ENCODE results near the gene ABCB9. TPM values are rescaled to one million over a fixed set of nuclear protein-coding genes. Genes with fewer than 3 reads are reported as not detected.

Gene ABCB9
- total RNA-seq, 6 donors from 2014 or later, result 2.1 to 9.9 (median 4.3) TPM

- H3K9me3 ChIP-seq, result no peaks in the 10 kb centered on the region
- 91 to 95% methylated on average over 20 to 25 of the region's 25 CpGs for WGBS, 2 donors
- TF ChIP-seq POLR2A (IDR thresholded peaks at IDR 0.05) (no peak), EP300 (IDR thresholded peaks at IDR 0.05) (no peak), POLR2AphosphoS5 (IDR thresholded peaks at IDR 0.05) (no peak)
- TF ChIP-seq, protein P1, sequence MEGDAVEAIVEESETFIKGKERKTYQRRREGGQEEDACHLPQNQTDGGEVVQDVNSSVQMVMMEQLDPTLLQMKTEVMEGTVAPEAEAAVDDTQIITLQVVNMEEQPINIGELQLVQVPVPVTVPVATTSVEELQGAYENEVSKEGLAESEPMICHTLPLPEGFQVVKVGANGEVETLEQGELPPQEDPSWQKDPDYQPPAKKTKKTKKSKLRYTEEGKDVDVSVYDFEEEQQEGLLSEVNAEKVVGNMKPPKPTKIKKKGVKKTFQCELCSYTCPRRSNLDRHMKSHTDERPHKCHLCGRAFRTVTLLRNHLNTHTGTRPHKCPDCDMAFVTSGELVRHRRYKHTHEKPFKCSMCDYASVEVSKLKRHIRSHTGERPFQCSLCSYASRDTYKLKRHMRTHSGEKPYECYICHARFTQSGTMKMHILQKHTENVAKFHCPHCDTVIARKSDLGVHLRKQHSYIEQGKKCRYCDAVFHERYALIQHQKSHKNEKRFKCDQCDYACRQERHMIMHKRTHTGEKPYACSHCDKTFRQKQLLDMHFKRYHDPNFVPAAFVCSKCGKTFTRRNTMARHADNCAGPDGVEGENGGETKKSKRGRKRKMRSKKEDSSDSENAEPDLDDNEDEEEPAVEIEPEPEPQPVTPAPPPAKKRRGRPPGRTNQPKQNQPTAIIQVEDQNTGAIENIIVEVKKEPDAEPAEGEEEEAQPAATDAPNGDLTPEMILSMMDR (IDR thresholded peaks at IDR 0.05), result no peak
- no peaks in the 10 kb centered on the region for H3K27me3 ChIP-seq
- DNase-seq, result no peak
- no peak overlapping the region for H3K4me3 ChIP-seq
- H3K4me1 ChIP-seq, result no peaks in the 10 kb centered on the region
- peaks cover 2 to 57% (median 32%) of the 10 kb centered on the region in 4 donors for H3K36me3 ChIP-seq
- ATAC-seq (ENCODE audit: low FRiP score in 2 of 2), result no peak
- no peak overlapping the region for H3K27ac ChIP-seq
Measured at GRCh38 chr12:122997343-122998250, 31.3 kb upstream of the ABCB9 start.

DNA sequence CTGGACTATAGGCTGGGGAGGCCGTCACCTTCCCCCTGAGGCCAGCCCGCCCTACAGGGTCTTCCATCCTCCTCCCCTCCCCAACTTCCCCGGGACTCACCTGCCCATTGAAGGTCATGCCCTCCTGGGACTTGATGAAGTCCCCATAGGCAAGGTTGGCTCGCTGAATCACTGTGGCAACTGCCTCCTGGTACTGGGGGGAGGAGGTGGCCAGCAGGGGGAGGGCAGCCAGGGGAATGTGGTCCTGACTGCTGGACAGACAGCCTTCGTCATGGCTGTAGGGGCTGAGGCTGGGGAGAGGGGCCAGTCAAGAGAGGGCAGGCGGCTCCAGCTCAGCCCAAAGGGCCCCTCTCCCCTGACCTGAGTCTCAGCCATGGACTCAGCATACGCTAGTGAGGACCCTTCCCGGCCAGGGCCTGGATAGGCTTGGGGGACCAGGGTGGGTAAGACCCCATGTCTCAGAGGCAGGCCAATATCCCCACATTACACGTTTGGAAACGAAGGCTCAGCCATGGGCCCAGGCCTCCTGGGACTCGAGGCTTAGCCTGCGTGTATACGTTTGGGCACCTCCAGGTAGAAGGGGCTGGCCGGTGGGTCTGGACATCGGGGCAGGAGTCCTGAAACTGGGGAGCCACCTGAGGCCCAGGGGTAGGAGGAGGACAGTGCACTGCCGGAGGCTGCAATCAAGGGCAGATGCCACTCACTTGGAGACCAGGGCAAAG is 30.5 kb upstream of the ABCB9 start:
- H3K9me3 ChIP-seq, result no peaks in the 10 kb centered on the region
- H3K36me3 ChIP-seq, result peaks cover 2 to 65% (median 36%) of the 10 kb centered on the region in 4 donors
- TF ChIP-seq, protein P1 (IDR thresholded peaks at IDR 0.05), result no peak
- TF ChIP-seq POLR2AphosphoS5 (IDR thresholded peaks at IDR 0.05) (no peak), POLR2A (IDR thresholded peaks at IDR 0.05) (no peak), EP300 (IDR thresholded peaks at IDR 0.05) (no peak)
- no peak overlapping the region for H3K4me3 ChIP-seq
- no peak overlapping the region for H3K27ac ChIP-seq
- no peaks in the 10 kb centered on the region for H3K27me3 ChIP-seq
- WGBS, 2 donors, result 89 to 93% methylated on average over 9 to 16 of the region's 16 CpGs
- H3K4me1 ChIP-seq, result no peaks in the 10 kb centered on the region
- DNase-seq, result no peak
- ATAC-seq (ENCODE audit: low FRiP score in 2 of 2), result no peak

DNA sequence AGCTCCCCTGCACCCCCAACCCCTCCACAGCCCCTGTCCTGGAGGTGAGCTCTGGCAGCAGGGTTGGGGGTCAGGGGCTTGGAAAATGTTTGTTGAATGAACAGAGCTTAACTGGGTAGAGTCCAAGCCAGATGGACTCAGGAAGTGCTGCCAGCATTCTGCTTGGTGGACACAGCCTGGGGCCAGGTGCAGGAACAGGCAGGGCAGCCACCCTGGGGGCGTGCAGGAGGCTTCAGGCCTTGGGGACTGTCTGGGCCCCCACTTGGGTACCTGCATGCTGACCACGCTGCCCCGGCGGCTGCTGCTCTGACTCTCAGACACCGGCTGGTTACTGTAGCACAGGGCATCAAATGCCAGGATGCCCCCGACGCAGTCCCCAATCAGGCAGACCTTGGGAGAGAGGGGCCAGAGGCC is 29.9 kb upstream of the ABCB9 start:
- no peak overlapping the region for H3K27ac ChIP-seq
- no peaks in the 10 kb centered on the region for H3K4me1 ChIP-seq
- H3K4me3 ChIP-seq, result no peak overlapping the region
- 93% methylated on average over 7 of the region's 7 CpGs; no CpG with 5 or more reads in 1 of the 2 donors for WGBS, 2 donors
- ATAC-seq (ENCODE audit: low FRiP score in 2 of 2) (no peak), DNase-seq (no peak)
- TF ChIP-seq EP300 (IDR thresholded peaks at IDR 0.05) (no peak), POLR2A (IDR thresholded peaks at IDR 0.05) (no peak), POLR2AphosphoS5 (IDR thresholded peaks at IDR 0.05) (no peak)
- TF ChIP-seq, protein P1 (IDR thresholded peaks at IDR 0.05), result no peak
- H3K27me3 ChIP-seq, result no peaks in the 10 kb centered on the region
- peaks cover 2 to 71% (median 41%) of the 10 kb centered on the region in 4 donors for H3K36me3 ChIP-seq
- H3K9me3 ChIP-seq, result no peaks in the 10 kb centered on the region

- H3K27ac ChIP-seq, result no peak overlapping the region
- ATAC-seq (ENCODE audit: low FRiP score in 2 of 2) (peak in 1 of 2 donors; percentile 35), DNase-seq (peak in 1 of 2 donors; percentile 87)
- H3K36me3 ChIP-seq, result peaks cover 2 to 72% (median 40%) of the 10 kb centered on the region in 4 donors
- H3K9me3 ChIP-seq, result no peaks in the 10 kb centered on the region
- 71 to 94% methylated on average over 4 to 19 of the region's 20 CpGs for WGBS, 2 donors
- H3K27me3 ChIP-seq, result no peaks in the 10 kb centered on the region
- H3K4me3 ChIP-seq, result no peak overlapping the region
- TF ChIP-seq EP300 (IDR thresholded peaks at IDR 0.05) (no peak), POLR2AphosphoS5 (IDR thresholded peaks at IDR 0.05) (peak in 1 of 2 donors; percentile 10), POLR2A (IDR thresholded peaks at IDR 0.05) (no peak)
- H3K4me1 ChIP-seq, result no peaks in the 10 kb centered on the region
Measured at GRCh38 chr12:122995503-122996187, 29.4 kb upstream of the ABCB9 start.

Data from upper lobe of left lung (tissue), 6 donors.